ENCODE data around the gene RSPO4.

DNA sequence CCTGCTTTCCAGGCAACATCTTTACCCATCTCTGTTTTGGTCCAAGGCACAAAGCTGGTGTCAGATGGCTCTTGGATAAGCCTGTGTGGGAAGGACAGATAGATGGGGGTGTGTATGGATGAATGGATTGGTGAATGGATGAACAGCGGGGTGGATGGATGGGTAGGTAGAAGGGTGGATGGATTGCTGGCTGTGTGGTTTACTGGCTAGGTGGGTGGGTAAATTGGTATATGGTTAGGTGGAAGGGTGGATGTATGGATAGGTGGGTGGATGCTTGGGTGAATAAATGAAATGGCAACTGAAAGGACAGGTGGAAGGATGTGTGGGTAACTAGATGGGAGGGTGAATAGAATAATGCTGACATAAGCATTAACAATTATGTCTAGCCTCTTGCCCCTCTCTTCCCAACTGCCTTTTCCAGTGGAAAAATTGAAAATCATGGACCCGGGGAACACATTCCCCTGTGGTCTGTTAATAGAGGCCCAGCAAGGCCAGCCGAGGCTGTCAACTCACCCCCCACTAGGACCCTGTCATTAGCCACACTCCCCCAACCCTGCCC lies 43.8 kb upstream of the RSPO4 start:
- TF ChIP-seq POLR2A (IDR thresholded peaks at IDR 0.05) (no peak), CTCF (IDR thresholded peaks at IDR 0.05) (no peak)

Data from body of pancreas (tissue), 4 donors.